ENCODE results near the gene CANT1. TPM values are rescaled to one million over a fixed set of nuclear protein-coding genes. Genes with fewer than 3 reads are reported as not detected.
A peak's percentile ranks its signal among the peaks of the same experiment; 100 is the strongest.

CANT1 gene
- total and polyA plus RNA-seq, 4 donors: 6.2 to 20.0 (median 16.4) TPM

DNA sequence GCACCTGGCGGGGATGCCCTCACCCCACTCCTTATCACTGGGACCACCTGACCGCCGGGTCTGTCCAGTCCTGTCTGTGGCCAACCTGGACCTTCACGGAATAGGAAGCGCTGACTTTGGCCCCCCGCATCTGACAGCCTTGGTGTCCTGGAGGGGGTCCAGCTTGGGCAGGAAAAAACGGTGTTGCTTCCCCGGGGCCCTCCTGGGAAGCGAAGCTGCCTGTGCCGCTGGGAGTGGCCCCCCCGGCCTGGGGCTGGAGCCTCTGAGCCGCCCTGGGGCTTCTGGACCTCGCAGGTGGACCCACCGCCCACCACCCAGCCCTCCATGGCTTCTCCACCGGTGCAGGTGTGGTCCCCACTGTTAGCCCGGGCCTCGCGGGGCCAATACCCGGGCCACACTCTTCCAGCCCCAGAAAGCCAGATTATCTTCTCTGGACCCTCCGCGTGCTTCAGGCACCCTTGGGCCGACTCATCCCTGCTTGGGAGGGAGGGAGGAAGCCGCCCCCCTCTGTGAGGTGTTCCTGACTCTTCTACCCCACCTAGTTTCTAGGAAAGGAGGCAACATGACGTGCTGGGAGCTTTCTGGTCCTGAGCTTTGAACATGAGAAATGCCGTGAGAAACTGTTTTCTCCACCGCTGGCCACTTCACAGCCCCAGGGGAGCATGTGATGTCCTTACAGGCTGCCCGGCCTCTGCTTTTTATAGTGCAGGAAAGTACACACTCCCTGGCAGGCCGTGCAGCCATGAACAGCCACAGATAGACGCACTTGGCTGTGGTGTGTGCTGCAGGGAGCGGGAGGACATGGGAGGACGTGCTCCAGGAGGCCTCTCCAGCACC, 15.6 kb upstream of the CANT1 start:
- Histone ChIP-seq H3K9me3 (ENCODE audit: control insufficient read depth in 4 of 4, low read length in 3 of 4) (no peaks in the 10 kb centered on the region), H3K36me3 (ENCODE audit: control insufficient read depth in 4 of 4, insufficient read depth in 3 of 4, low read depth in 1 of 4, low read length in 3 of 4) (no peaks in the 10 kb centered on the region), H3K9ac (ENCODE audit: low read depth in 1 of 2, low read length in 2 of 2) (peak overlapping the region in 1 of 2 donors; percentile 54), H3K4me3 (ENCODE audit: low read depth in 1 of 3, low read length in 3 of 3) (peak overlapping the region; percentile 9 to 42 (median 26)), H3K27ac (ENCODE audit: low read depth in 1 of 2, low read length in 2 of 2) (peak overlapping the region; percentile 83 to 87), H3K27me3 (ENCODE audit: control insufficient read depth in 4 of 4, insufficient read depth in 4 of 4, low read length in 3 of 4) (peaks cover 0 to 5% (median 0%) of the 10 kb centered on the region in 4 donors), H3K4me1 (ENCODE audit: control insufficient read depth in 4 of 4, insufficient read depth in 4 of 4, low read length in 3 of 4) (peaks cover 0 to 6% (median 2%) of the 10 kb centered on the region in 4 donors)
- no peak for DNase-seq (ENCODE audit: low spot score)
- WGBS: 51% methylated on average over 31 of the region's 31 CpGs
- no peak for TF ChIP-seq NR2F2 (IDR thresholded peaks at IDR 0.05)
- TF ChIP-seq TAF1 (conservative IDR thresholded peaks at IDR 0.05): no peak
- TF ChIP-seq SP1 (IDR thresholded peaks at IDR 0.05): no peak
- TF ChIP-seq FOXA1 (IDR thresholded peaks at IDR 0.05): no peak
- no peak for TF ChIP-seq RXRA (IDR thresholded peaks at IDR 0.05)
- TF ChIP-seq GABPA (IDR thresholded peaks at IDR 0.05 in 1 of 2, conservative IDR thresholded peaks at IDR 0.05 in 1 of 2): no peak

DNA sequence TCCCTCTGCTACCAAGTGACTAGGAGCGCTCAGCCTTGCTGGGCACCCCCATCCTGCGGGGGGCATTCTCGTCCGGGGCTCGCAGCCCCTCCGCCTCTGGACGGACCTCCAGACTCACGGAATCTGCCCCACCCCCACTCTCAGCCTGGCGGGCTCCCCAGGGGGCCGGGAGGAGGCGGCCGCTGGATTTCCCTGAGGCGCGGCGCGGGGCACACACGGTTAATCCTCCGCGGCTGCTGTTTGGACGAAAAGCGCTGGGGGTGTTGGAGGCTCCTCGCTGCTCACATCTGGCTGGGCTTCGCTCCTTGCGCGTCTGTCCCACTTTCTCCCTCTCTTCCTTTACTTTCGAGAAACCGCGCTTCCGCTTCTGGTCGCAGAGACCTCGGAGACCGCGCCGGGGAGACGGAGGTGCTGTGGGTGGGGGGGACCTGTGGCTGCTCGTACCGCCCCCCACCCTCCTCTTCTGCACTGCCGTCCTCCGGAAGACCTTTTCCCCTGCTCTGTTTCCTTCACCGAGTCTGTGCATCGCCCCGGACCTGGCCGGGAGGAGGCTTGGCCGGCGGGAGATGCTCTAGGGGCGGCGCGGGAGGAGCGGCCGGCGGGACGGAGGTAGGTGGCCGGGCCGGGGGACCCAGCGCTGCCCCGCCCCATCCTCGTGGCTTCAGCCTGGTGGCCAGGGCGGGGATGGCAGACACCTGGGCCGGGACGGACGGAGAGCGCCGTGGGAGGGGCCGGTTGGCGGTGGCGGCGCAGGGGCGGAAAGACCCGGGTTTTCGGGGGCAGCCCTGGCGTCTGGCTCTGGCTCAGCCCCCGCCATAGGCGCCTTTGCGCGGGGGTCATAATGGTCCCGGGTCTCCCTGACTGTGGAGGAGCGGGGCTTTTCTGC, 14.6 kb upstream of the CANT1 start, which contains the start of gene C1QTNF1:
C1QTNF1 (plus strand) TSS at position 284 of the 886 bp plus-strand sequence. CDS start 19,800 bp downstream, outside the sequence.
- no peak for DNase-seq (ENCODE audit: low spot score)

DNA sequence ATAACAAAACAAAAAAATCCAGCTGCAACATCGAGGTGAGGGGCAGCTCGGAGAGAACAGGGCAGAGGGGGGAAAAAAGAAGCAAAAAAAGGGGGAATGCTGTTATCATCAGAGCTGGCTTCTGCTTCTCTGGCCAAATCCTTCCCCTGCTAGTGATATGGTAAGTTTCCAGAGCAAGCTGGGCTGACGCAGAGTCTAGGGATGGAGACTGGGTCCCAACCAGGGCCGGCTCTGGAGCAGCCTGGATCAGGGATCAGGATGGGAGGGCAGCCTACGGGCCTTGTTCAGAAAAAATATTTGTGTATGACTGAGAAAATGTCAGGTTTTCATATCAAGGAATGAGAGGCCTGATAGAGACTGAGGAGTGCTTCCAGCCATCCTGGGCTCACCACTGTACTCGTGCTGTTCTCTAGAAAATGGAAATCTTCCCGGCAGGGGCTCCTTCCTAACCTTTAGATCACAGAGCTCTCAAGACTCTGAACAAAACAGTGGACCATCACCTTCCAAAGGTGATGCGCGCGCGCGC, 13.7 kb upstream of the CANT1 start:
- no peaks in the 10 kb centered on the region for H3K9me3 ChIP-seq (ENCODE audit: control insufficient read depth in 4 of 4, low read length in 3 of 4)
- H3K36me3 ChIP-seq (ENCODE audit: control insufficient read depth in 4 of 4, insufficient read depth in 3 of 4, low read depth in 1 of 4, low read length in 3 of 4): no peaks in the 10 kb centered on the region
- peaks cover 0 to 6% (median 4%) of the 10 kb centered on the region in 4 donors for H3K4me1 ChIP-seq (ENCODE audit: control insufficient read depth in 4 of 4, insufficient read depth in 4 of 4, low read length in 3 of 4)
- WGBS: 61% methylated on average over 12 of the region's 12 CpGs
- H3K4me3 ChIP-seq (ENCODE audit: low read depth in 1 of 3, low read length in 3 of 3): no peak overlapping the region
- H3K27ac ChIP-seq (ENCODE audit: low read depth in 1 of 2, low read length in 2 of 2): peak overlapping the region; percentile 83 to 87
- H3K27me3 ChIP-seq (ENCODE audit: control insufficient read depth in 4 of 4, insufficient read depth in 4 of 4, low read length in 3 of 4): peaks cover 0 to 7% (median 0%) of the 10 kb centered on the region in 4 donors
- TF ChIP-seq, protein P1, sequence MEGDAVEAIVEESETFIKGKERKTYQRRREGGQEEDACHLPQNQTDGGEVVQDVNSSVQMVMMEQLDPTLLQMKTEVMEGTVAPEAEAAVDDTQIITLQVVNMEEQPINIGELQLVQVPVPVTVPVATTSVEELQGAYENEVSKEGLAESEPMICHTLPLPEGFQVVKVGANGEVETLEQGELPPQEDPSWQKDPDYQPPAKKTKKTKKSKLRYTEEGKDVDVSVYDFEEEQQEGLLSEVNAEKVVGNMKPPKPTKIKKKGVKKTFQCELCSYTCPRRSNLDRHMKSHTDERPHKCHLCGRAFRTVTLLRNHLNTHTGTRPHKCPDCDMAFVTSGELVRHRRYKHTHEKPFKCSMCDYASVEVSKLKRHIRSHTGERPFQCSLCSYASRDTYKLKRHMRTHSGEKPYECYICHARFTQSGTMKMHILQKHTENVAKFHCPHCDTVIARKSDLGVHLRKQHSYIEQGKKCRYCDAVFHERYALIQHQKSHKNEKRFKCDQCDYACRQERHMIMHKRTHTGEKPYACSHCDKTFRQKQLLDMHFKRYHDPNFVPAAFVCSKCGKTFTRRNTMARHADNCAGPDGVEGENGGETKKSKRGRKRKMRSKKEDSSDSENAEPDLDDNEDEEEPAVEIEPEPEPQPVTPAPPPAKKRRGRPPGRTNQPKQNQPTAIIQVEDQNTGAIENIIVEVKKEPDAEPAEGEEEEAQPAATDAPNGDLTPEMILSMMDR (IDR thresholded peaks at IDR 0.05; ENCODE audit: low read depth, low read length, missing input control): no peak
- no peak for TF ChIP-seq JUND (IDR thresholded peaks at IDR 0.05)
- TF ChIP-seq, protein P2, sequence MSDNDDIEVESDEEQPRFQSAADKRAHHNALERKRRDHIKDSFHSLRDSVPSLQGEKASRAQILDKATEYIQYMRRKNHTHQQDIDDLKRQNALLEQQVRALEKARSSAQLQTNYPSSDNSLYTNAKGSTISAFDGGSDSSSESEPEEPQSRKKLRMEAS (IDR thresholded peaks at IDR 0.05): no peak
- TF ChIP-seq FOXA1 (IDR thresholded peaks at IDR 0.05): no peak
- TF ChIP-seq RXRA (IDR thresholded peaks at IDR 0.05): no peak
- no peak for TF ChIP-seq FOXA2 (IDR thresholded peaks at IDR 0.05)
- TF ChIP-seq HNF4A (conservative IDR thresholded peaks at IDR 0.05): no peak
- TF ChIP-seq, protein P3, sequence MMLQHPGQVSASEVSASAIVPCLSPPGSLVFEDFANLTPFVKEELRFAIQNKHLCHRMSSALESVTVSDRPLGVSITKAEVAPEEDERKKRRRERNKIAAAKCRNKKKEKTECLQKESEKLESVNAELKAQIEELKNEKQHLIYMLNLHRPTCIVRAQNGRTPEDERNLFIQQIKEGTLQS (IDR thresholded peaks at IDR 0.05): no peak
- no peak for TF ChIP-seq RAD21 (IDR thresholded peaks at IDR 0.05)
- TF ChIP-seq YY1 (IDR thresholded peaks at IDR 0.05): no peak
- no peak for TF ChIP-seq GABPA (IDR thresholded peaks at IDR 0.05 in 1 of 2, conservative IDR thresholded peaks at IDR 0.05 in 1 of 2)
- no peak for TF ChIP-seq HNF4G (IDR thresholded peaks at IDR 0.05)
- peak overlapping the region in 1 of 2 donors; percentile 43 for H3K9ac ChIP-seq (ENCODE audit: low read depth in 1 of 2, low read length in 2 of 2)
- DNase-seq (ENCODE audit: low spot score): no peak

More for the DNA sequence above, 14.6 kb upstream of the CANT1 start, which contains the start of gene C1QTNF1:
- peaks cover 0 to 10% (median 0%) of the 10 kb centered on the region in 4 donors for H3K27me3 ChIP-seq (ENCODE audit: control insufficient read depth in 4 of 4, insufficient read depth in 4 of 4, low read length in 3 of 4)
- no peaks in the 10 kb centered on the region for H3K36me3 ChIP-seq (ENCODE audit: control insufficient read depth in 4 of 4, insufficient read depth in 3 of 4, low read depth in 1 of 4, low read length in 3 of 4)
- H3K27ac ChIP-seq (ENCODE audit: low read depth in 1 of 2, low read length in 2 of 2): peak within 1 kb of the TSS; percentile 83 to 87
- TF ChIP-seq, protein P3 (IDR thresholded peaks at IDR 0.05): no peak
- TF ChIP-seq, protein P1 (IDR thresholded peaks at IDR 0.05; ENCODE audit: low read depth, low read length, missing input control): peak; percentile 28
- peak within 1 kb of the TSS; percentile 9 to 42 (median 26) for H3K4me3 ChIP-seq (ENCODE audit: low read depth in 1 of 3, low read length in 3 of 3)
- no peaks in the 10 kb centered on the region for H3K9me3 ChIP-seq (ENCODE audit: control insufficient read depth in 4 of 4, low read length in 3 of 4)
- peaks cover 0 to 6% (median 4%) of the 10 kb centered on the region in 4 donors for H3K4me1 ChIP-seq (ENCODE audit: control insufficient read depth in 4 of 4, insufficient read depth in 4 of 4, low read length in 3 of 4)
- peak within 1 kb of the TSS; percentile 43 to 54 for H3K9ac ChIP-seq (ENCODE audit: low read depth in 1 of 2, low read length in 2 of 2)
- 2% methylated on average over 77 of the region's 77 CpGs for WGBS

Measured in liver (tissue), 9 donors.